H1 (cell line): ENCODE results near the gene MAK. TPM values are rescaled to one million over a fixed set of nuclear protein-coding genes. Genes with fewer than 3 reads are reported as not detected.

Experiments used
- EP300 ChIP-seq, 2 experiments: IDR thresholded peaks; 1 replicate in 1 of 2; 2 replicates in 1 of 2; pipeline ENCODE4 v1.6.1; 2011 to 2012; ENCODE audit warnings: low read depth in 2 of 2, low read length in 2 of 2, mild to moderate bottlenecking in 2 of 2, borderline replicate concordance in 1 of 2, inconsistent platforms in 1 of 2, moderate library complexity in 1 of 2
- POU5F1 ChIP-seq: IDR thresholded peaks from 2 replicates; pipeline ENCODE4 v1.6.1; 2011; ENCODE audit warnings: low read depth, mild to moderate bottlenecking, low read length, moderate library complexity
- RNF2 ChIP-seq: fragments of 200-900, 300-1000 bp; sonication (generic); IDR thresholded peaks from 2 replicates; pipeline ENCODE4 v1.7.1; 2016; ENCODE audit warnings: borderline replicate concordance, low read depth, mild to moderate bottlenecking, antibody characterized with exemption, low read length; ENCODE audit not compliant: poor library complexity, severe bottlenecking; ENCODE audit errors: missing control alignments
- polyA plus RNA-seq, 7 experiments: library from polyadenylated mRNA; depleted of rRNA in 3 of 7; stranded (reverse) in 5 of 7; unstranded in 2 of 7; fragments of >200 nt in 5 of 7; fragments of 200-250 nt in 2 of 7; gene quantifications; 1 replicate in 5 of 7; 2 replicates in 1 of 7; 4 replicates in 1 of 7; pipeline versions ENCODE4 v1.2.1 to v1.2.3, GENCODE V29; 2011 to 2013; ENCODE audit warnings: missing spikeins in 2 of 7, mixed read lengths in 2 of 7
- total RNA-seq: library from RNA; stranded (reverse); fragmentation: NEBNext Ultra II Directional; extraction: Animal tissue kit (Norgen Biotek cat#: 25700); gene quantifications from 2 replicates; pipeline ENCODE4 v1.2.1, GENCODE V29; 2021

MAK gene
- total and polyA plus RNA-seq, 2 of the 8 experiments (the other 6 are each of a cell fraction or from before 2014, with no cell fraction given) = 0.08 to 0.37 TPM

DNA sequence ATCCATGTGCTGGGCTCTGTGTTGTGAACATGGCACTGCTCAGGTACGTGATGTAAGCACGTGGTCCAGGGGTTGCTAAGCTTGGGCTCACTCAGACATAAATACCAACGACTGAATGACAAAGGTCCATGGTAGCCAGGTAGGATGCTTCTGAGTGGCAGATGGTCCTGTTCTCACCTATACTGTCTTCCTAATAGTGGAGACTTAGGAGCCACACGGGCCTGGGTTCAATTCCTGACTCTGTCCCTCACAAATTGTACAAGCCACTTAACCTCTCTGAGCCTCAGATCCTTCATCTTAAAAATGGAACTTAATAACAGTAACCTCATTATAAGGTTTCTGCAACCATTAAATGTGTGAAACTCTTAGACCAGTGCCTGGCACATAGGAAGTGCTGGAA is 36.7 kb upstream of the MAK start (continued):
- TF ChIP-seq POU5F1 (no peak), RNF2 (no peak), EP300 (IDR thresholded peaks at IDR 0.05; ENCODE audit: borderline replicate concordance in 1 of 2, low read depth in 2 of 2, low read length in 2 of 2) (no peak)
